ENCODE results near the gene KPNA6. TPM values are rescaled to one million over a fixed set of nuclear protein-coding genes. Genes with fewer than 3 reads are reported as not detected.

KPNA6 gene
- total RNA-seq, 2 experiments from 2014 or later: 19.5 to 36.3 TPM

DNA sequence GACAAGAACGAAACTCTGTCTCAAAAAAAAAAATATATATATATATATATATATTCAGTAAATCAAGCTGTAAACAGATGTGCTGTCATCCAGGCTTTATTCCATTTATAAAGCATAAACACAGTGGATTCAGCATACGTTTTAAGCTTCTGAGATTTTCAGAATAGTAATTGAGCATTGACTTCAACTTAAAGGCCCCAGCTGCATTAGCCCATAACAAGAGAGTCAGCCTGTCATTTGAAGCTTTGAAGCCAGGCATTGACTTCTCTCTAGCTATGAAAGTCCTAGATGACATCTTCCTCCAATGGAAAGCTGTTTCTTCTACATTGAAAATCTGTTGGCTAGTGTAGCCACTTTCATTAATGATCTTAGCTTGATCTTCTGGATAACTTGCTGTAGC is 6.6 kb downstream of the KPNA6 start:
- BruUV-seq (replicated peaks): no TSS peak

DNA sequence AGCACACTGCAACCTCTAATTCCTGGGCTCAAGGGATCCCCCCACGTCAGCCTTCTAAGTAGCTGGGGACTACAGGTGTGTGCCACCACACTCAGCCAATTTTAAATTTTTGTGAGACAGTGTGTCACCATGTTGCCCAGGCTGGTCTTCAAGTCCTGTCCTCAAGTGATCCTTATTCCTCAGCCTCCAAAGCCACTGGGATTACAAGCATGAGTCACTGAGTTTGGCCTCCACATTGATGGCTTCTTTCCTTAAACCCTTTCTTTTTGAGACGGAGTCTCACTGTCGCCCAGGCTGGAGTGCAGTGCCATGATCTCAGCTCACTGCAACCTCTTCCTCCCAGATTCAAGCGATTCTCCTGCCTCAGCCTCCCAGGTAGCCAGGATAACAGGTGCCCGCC is 7.6 kb downstream of the KPNA6 start:
- H3K4me1 ChIP-seq (ENCODE audit: insufficient read depth, low read length, poor library complexity, severe bottlenecking): peaks cover 16% of the 10 kb centered on the region
- peaks cover 21% of the 10 kb centered on the region; the same call in 1 of the 2 replicates for H4K20me1 ChIP-seq (ENCODE audit: insufficient read depth, low read length)
- BruUV-seq (replicated peaks): no TSS peak
- H3K27ac ChIP-seq (ENCODE audit: low read depth, low read length, poor library complexity, severe bottlenecking): no peak overlapping the region
- H3K79me2 ChIP-seq (ENCODE audit: insufficient read depth, low read depth, low read length): peaks cover 91% of the 10 kb centered on the region
- CTCF ChIA-PET (ENCODE audit: unreplicated experiment): interaction anchor here (1.5 kb wide), 1 partner anchor 7 kb away, joined by 3 read pairs; the partner anchor contains the start of gene KPNA6
- POLR2A ChIA-PET: no interaction called here
- no peak overlapping the region for H3K4me3 ChIP-seq (ENCODE audit: low read depth, low read length, poor library complexity, severe bottlenecking)
- H2AFZ ChIP-seq (ENCODE audit: low read length): no peak overlapping the region
- intact Hi-C loops (cut with micrococcal nuclease; ENCODE audit: unreplicated experiment): no loop called here
- H3K9me2 ChIP-seq (ENCODE audit: insufficient read depth, low read length): no peaks in the 10 kb centered on the region
- peaks cover 31% of the 10 kb centered on the region for H3K36me3 ChIP-seq (ENCODE audit: insufficient read depth, low read length)
- no peak overlapping the region for H3K4me2 ChIP-seq (ENCODE audit: low read length)
- no peak for DNase-seq (ENCODE audit: low spot score)
- no peaks in the 10 kb centered on the region for H3K9me3 ChIP-seq (ENCODE audit: low read length)
- TF ChIP-seq, protein P1, sequence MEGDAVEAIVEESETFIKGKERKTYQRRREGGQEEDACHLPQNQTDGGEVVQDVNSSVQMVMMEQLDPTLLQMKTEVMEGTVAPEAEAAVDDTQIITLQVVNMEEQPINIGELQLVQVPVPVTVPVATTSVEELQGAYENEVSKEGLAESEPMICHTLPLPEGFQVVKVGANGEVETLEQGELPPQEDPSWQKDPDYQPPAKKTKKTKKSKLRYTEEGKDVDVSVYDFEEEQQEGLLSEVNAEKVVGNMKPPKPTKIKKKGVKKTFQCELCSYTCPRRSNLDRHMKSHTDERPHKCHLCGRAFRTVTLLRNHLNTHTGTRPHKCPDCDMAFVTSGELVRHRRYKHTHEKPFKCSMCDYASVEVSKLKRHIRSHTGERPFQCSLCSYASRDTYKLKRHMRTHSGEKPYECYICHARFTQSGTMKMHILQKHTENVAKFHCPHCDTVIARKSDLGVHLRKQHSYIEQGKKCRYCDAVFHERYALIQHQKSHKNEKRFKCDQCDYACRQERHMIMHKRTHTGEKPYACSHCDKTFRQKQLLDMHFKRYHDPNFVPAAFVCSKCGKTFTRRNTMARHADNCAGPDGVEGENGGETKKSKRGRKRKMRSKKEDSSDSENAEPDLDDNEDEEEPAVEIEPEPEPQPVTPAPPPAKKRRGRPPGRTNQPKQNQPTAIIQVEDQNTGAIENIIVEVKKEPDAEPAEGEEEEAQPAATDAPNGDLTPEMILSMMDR (conservative IDR thresholded peaks at IDR 0.05; ENCODE audit: low read length): no peak
- TF ChIP-seq EZH2phosphoT487 (IDR thresholded peaks at IDR 0.05; ENCODE audit: borderline replicate concordance, low read depth, low read length): no peak

More for the DNA sequence above, 6.6 kb downstream of the KPNA6 start:
- no peak for DNase-seq (ENCODE audit: low spot score)
- Histone ChIP-seq H3K4me3 (ENCODE audit: low read depth, low read length, poor library complexity, severe bottlenecking) (no peak overlapping the region), H3K9me2 (ENCODE audit: insufficient read depth, low read length) (no peaks in the 10 kb centered on the region), H3K9me3 (ENCODE audit: low read length) (no peaks in the 10 kb centered on the region), H3K4me1 (ENCODE audit: insufficient read depth, low read length, poor library complexity, severe bottlenecking) (peaks cover 20% of the 10 kb centered on the region), H3K4me2 (ENCODE audit: low read length) (no peak overlapping the region), H2AFZ (ENCODE audit: low read length) (no peak overlapping the region), H3K36me3 (ENCODE audit: insufficient read depth, low read length) (peaks cover 31% of the 10 kb centered on the region), H3K27ac (ENCODE audit: low read depth, low read length, poor library complexity, severe bottlenecking) (no peak overlapping the region), H4K20me1 (ENCODE audit: insufficient read depth, low read length) (peaks cover 21% of the 10 kb centered on the region; the same call in 1 of the 2 replicates), H3K79me2 (ENCODE audit: insufficient read depth, low read depth, low read length) (peaks cover 91% of the 10 kb centered on the region)
- intact Hi-C loops (cut with micrococcal nuclease; ENCODE audit: unreplicated experiment): no loop called here
- no peak for TF ChIP-seq EZH2phosphoT487 (IDR thresholded peaks at IDR 0.05; ENCODE audit: borderline replicate concordance, low read depth, low read length)
- TF ChIP-seq, protein P1 (conservative IDR thresholded peaks at IDR 0.05; ENCODE audit: low read length): no peak
- CTCF ChIA-PET (ENCODE audit: unreplicated experiment): no interaction called here
- POLR2A ChIA-PET: interaction anchor here (0.5 to 0.7 kb wide), 2 partner anchors 32 to 47 kb away, joined by 3 read pairs; no protein-coding TSS in a partner anchor

DNA sequence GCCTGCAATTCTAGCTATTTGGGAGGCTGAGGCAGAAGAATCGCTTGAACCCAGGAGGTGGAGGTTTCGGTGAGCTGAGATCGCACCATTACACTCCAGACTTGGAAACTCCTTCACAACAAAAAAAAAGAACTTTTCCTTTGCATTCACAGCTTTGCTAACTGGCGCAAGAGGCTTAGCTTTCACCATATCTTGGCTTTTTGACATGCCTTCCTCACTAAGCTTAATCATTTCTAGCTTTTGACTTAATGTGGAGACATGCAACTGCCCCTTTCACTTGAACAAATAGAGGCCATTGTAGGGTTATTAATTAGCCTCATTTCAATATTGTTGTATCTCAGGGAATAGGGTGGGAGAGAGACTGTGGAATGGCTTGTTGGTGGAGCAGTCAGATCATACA is 8.7 kb downstream of the KPNA6 start:
- Histone ChIP-seq H2AFZ (ENCODE audit: low read length) (no peak overlapping the region), H3K4me3 (ENCODE audit: low read depth, low read length, poor library complexity, severe bottlenecking) (no peak overlapping the region), H3K4me1 (ENCODE audit: insufficient read depth, low read length, poor library complexity, severe bottlenecking) (peaks cover 6% of the 10 kb centered on the region), H3K4me2 (ENCODE audit: low read length) (no peak overlapping the region), H3K27ac (ENCODE audit: low read depth, low read length, poor library complexity, severe bottlenecking) (no peak overlapping the region), H3K79me2 (ENCODE audit: insufficient read depth, low read depth, low read length) (peaks cover 91% of the 10 kb centered on the region), H4K20me1 (ENCODE audit: insufficient read depth, low read length) (peaks cover 15% of the 10 kb centered on the region; the same call in 1 of the 2 replicates), H3K9me2 (ENCODE audit: insufficient read depth, low read length) (no peaks in the 10 kb centered on the region), H3K36me3 (ENCODE audit: insufficient read depth, low read length) (peaks cover 36% of the 10 kb centered on the region), H3K9me3 (ENCODE audit: low read length) (no peaks in the 10 kb centered on the region)
- no TSS peak for BruUV-seq (replicated peaks)
- ChIA-PET POLR2A (interaction anchor here (0.6 kb wide), 1 partner anchor 1177 kb away, joined by 3 read pairs; no protein-coding TSS in a partner anchor), CTCF (ENCODE audit: unreplicated experiment) (interaction anchor here (1.5 kb wide), 1 partner anchor 8 kb away, joined by 3 read pairs; the partner anchor contains the start of gene KPNA6)
- no peak for DNase-seq (ENCODE audit: low spot score)
- intact Hi-C loops (cut with micrococcal nuclease; ENCODE audit: unreplicated experiment): no loop called here
- TF ChIP-seq, protein P1 (conservative IDR thresholded peaks at IDR 0.05; ENCODE audit: low read length): no peak
- TF ChIP-seq EZH2phosphoT487 (IDR thresholded peaks at IDR 0.05; ENCODE audit: borderline replicate concordance, low read depth, low read length): no peak
